HG03469 (cell line): ENCODE results near the gene RPL38.

Source experiments
- ATAC-seq: cut with Tn5 transposase; IDR thresholded peaks from one replicate; pipeline ENCODE4 v1.9.1; 2021; ENCODE audit warnings: mild to moderate bottlenecking, moderate library complexity, moderate number of reproducible peaks; ENCODE audit not compliant: unreplicated experiment

RPL38 gene

DNA sequence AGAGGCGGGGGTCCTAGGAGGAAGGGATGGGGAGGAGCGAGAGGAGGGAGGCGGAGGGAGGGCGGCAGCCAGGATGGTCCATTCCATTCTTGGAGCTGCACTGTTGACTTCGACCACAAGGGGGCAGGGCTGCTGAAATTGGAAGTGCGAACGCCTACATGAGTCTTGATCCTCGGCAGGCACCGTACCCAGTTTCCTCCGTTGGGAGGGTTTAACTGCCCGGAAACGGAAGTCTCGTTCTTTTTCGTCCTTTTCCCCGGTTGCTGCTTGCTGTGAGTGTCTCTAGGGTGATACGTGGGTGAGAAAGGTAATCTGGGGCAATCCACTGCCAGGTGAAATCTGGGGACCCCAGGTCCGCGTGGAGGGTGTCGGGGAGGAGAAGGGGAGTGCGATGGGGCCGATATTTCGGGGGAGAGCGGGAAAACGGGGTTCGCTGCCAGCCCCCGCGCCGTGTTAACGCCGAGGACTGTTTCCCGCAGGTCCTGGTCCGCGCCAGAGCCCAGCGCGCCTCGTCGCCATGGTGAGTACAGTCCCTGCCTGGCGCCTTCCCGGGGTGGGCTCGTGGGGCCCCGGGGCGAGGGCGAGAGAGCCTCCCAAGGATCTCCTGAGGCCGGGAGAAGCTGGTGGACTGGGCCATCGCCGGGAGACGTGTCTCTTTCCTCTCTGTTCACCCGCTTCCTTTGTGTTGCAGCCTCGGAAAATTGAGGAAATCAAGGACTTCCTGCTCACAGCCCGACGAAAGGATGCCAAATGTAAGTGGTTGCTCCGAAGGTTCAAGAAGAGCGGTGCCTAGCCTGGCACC, at the start of gene RPL38:
TSS of gene RPL38 (plus strand) at position 240 of the 802 bp plus-strand sequence. CDS start at position 518, 278 bp downstream.
- ATAC-seq = no peak

DNA sequence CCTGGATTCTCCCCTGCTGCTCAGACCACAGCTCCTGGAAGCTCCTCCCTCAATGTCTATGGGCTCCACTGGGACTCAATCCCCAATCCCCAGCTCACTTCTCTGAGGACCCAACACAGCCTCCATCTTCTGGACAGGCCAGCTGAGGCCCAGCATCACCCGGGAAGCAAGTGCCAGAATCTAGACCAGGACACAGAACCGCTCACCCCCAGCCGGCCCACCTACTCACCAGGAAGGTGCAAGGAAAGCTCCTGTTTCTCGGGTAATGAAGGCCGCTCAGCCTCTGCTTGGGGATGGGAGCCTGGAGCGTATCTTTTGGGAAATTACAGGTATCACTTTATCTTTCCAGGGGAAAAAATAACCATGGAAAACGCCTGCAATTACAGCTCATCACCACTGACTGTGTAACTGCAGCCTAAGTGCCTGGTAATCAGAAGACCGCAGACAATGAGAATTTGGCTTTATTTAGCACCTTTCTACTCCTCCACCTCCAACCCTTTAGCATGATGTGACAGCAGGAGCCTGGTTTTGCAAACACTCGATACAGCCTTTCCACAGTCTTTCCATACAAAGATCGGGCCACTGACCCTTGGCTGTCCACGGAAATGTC, 49.6 kb upstream of the RPL38 start:
- no peak for ATAC-seq

DNA sequence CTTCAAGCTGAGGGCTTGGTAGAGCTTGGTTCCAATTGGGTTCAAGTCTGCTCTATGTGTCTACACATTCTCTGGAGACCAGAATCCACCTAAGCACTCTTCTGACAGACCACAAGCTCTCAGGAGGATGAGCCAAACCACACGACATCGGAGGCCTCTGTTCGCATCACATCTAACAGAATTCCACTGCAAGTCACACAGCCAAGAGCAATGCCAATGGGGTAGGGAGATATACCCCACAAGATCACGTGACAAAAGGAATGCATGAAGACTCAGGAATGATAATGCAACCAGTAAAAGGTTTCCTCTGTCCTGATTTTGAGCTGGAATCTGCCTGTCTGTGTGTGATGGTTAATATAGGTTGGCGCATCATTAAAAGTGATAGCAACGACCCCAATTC, 46.6 kb upstream of the RPL38 start:
- ATAC-seq = no peak

DNA sequence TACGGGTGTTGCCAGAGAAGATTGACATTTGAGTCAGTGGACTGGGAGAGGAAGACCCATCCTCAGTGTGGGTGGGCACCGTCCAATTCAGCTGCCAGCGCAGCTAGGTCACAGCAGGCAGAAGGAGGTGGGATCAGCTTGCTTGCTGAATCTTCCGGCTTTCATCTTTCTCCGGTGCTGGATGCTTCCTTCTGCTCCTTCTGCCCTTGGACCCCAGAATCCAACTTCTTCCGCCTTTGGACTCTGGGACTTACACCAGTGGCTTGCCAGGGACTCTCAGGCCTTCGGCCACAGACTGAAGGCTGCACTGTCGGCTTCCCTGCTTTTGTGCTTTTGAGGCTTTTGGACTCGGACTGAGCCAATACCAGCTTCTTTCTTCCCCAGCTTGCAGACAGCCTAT, 46.1 kb upstream of the RPL38 start:
- no peak for ATAC-seq

DNA sequence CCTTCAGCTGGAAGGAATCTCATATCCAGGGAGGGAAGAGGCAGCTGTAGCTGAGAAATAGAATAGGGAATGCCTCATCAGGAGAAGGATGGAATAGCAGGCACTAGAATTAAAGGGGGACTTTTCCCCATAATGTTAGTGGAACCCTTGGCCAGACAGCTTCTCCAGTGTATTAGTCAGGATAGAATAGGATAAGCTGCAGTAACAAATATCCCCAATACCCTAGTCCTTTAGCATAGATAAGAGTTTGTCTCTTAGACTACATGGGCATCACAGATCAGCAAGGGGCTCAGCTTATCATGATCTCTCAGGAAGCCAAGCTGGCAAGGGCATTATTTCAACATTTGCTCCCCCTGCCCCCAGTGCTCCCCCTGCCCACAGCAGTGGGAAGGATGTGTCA, 44.7 kb upstream of the RPL38 start:
- no peak for ATAC-seq

GRCh38 chr17:74159226-74159840, 44.1 kb upstream of the RPL38 start:
- ATAC-seq = no peak

- no peak for ATAC-seq
Measured at GRCh38 chr17:74160656-74161502, 42.6 kb upstream of the RPL38 start.

DNA sequence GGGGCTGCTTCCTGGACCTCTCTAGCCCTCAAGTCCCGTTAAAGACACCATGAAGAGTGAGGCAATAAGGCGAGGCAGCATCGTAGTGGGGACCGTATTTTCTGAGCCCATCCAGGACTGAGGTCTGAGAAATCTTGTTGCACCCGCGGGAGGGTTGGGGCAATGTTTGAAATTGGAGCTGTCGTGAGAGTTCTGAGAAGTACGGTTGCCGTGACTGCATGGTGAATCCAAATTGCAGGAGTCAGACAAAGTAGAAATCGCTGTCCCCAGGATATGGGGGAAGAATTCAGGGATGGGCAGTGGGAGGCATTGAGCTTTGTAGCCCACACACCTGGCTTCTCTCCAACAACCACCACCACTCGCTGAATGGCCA, 42.0 kb upstream of the RPL38 start:
- no peak for ATAC-seq

GRCh38 chr17:74163271-74163821, 40.1 kb upstream of the RPL38 start:
- no peak for ATAC-seq

DNA sequence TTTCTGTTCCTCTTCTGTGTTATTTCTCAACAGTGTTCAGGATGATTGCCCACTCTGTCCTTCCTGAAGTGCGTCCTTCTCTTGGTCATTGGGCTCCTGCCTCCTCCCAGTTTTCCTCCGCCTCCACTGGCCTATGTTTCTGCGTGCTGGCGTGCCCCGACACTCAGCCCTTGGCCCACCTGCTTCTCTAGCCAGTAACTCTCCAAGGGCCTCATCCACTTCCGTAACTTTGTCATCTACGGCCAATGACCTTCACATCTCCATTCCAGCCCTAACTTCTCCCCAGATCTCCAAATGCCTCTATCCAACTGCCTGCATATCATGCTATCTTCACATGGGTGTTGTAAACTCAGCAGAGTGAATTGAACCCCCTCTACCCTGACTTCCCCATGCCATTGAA, 39.6 kb upstream of the RPL38 start:
- ATAC-seq = no peak

DNA sequence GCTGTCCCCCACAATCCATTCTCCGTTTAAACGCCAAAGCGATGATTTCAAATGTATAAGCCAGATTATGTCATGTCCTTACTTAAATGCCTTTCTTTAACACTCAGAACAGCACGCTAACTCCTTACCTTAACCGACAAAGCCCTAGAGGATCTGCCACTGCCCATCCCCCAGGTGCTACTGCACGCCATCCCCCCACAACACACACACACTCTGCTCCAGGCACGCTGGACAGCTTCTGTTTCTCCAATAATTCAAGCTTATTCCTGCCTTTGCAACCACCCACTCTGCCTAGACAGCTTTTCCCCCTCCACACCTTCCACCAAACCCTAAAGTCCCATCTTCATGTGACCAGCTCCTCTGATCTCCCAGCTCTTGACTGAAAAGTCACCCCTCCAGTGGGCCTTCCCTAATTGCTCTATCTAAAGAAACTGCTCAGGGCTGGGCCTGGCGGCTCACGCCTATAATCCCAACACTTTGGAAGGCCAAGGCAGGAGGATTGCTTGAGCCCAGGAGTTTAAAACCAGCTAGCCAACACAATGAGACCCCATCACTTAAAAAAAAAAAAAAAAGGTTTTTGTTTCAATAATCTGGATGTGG, 38.9 kb upstream of the RPL38 start:
- no peak for ATAC-seq

DNA sequence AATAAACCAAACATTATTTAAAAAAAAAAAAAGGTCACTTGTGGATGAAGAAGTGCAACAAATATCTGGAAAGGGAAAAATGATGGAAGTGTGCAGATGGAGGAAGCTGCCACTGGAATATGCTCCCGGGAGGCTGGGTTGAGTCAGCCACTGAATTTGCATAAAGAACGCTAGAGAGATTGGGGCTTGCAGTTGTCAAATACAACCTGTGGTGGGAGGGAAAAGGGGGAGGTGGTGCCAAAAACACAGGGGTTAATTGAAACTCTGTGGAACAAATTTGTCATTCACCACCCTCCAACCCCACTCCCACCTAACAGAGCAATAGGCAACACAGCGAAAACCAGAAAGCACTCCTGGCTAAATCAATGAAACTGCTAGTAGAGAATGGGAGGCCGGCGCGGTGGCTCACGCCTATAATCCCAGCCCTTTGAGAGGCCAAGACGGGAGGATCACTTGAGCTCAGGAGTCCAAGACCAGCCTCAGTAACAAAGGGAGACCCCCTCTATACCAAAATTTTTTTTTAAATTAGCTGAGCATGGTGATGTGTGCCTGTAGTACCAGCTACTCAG, 37.6 kb upstream of the RPL38 start:
- no peak for ATAC-seq

GRCh38 chr17:74170924-74171323, 32.6 kb upstream of the RPL38 start:
- ATAC-seq = no peak

GRCh38 chr17:74172700-74173099, 30.8 kb upstream of the RPL38 start:
- ATAC-seq = no peak

- no peak for ATAC-seq
Measured at GRCh38 chr17:74176546-74177001, 26.9 kb upstream of the RPL38 start.

- no peak for ATAC-seq
Measured at GRCh38 chr17:74177018-74177450, 26.4 kb upstream of the RPL38 start.

DNA sequence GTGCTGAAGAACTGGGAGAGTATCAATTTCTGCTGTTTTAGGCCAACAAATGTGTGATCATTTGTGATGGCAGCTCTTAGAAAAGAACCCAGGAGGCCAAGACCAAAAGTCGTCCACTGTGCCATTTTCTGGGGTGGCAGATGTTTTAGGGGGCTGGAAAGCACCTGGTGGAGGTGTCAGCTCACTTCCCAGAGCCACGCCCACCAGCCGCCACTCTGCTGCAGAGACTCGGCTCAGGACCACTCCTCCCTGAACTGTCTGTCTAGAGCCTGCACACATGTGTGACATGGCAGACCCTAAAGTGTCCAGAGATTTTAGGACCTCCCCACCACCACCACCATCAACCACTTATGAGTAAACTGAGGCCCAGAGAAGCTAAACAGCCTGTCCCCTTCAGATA, 23.9 kb upstream of the RPL38 start:
- no peak for ATAC-seq

DNA sequence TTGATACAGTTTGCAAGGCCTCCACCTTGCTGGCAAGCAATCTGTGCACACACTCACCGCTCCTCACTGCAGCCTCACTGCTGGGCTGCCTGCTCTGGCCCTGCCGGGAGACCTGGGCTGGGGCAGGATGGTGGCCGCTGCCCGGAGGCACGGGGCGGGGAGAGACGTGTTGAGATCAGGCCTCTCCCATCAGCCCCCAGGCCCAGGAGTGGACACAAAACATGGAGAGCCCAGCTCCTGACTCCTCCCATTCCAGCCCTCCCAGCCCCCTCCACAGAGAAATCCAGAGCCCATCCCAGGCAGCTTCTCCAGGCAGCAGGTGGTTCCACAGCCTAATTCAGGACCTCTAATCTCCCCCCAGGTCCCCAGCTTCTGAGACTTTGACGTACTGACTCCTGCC, 23.1 kb upstream of the RPL38 start:
- no peak for ATAC-seq

DNA sequence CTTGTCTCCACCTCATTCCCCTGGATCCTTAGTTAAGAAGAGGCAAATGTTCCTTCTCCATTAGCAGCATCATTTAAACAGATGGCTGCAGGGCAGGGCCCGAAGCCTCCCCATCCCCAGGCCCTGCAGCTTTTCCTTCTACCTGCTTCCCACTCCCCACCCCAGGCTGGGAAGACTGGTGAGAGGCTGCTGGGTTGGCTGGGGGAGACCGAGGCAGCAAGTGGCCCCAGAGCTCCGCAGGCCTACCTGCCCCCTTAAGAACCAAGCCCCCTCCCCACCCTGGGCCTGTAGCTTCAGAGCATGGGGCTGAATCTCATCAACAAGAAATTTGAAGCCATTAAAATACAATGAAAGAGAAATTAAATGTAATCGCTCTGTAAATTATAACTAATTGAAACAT, 22.1 kb upstream of the RPL38 start:
- ATAC-seq = no peak
